Mucosa of descending colon (tissue), 3 donors: ENCODE data around the gene PPP1R8. TPM values are rescaled to one million over a fixed set of nuclear protein-coding genes. Genes with fewer than 3 reads are reported as not detected.

ENCODE experiments used
- ATAC-seq: fragments of 200-7000 bp; cut with Tn5 transposase; one replicate; pipeline ENCODE4 v1.9.1; 2020; ENCODE audit warnings: mild to moderate bottlenecking, moderate library complexity
- DNase-seq, 3 donors: peaks; one replicate each; pipeline ENCODE4 v3.0.0-alpha.2; 2020
- H3K36me3 ChIP-seq: fragments of 200-600 bp; one replicate; pipeline ENCODE4 v1.8.0; 2021; ENCODE audit warnings: low read depth, mild to moderate bottlenecking
- H3K4me1 ChIP-seq: fragments of 200-600 bp; one replicate; pipeline ENCODE4 v1.8.0; 2021; ENCODE audit warnings: low read depth, mild to moderate bottlenecking
- H3K4me3 ChIP-seq: fragments of 200-600 bp; one replicate; pipeline ENCODE4 v1.8.0; 2021; ENCODE audit warnings: mild to moderate bottlenecking
- H3K9me3 ChIP-seq: fragments of 200-600 bp; one replicate; pipeline ENCODE4 v1.8.0; 2021; ENCODE audit warnings: mild to moderate bottlenecking
- CTCF ChIP-seq: fragments of 200-600 bp; IDR thresholded peaks from one replicate; pipeline ENCODE4 v1.8.0; 2022; ENCODE audit warnings: antibody characterized with exemption, mild to moderate bottlenecking
- intact Hi-C, 2 donors: fragments of 100-400 bp; cut with DNase I in 1 of 2; cut with micrococcal nuclease in 1 of 2; formaldehyde crosslinking; loops; one replicate each; pipeline versions ENCODE4 v1.11.0 to v1.11.1; 2022; cut with DNase I, micrococcal nuclease
- total RNA-seq, 3 donors: library from RNA; stranded (reverse); fragmentation: NEBNext Ultra II Directional in 2 of 3; extraction: Animal tissue kit (Norgen Biotek cat#: 25700) in 2 of 3; gene quantifications; one replicate each; pipeline versions ENCODE4 v1.2.1 to v1.2.4, GENCODE V29; 2021 to 2023
- donor health status: DM: no; HTN: no; CAD: no; lungs with moderate emphysema.
- donor health status: DM: no; HTN: no; CAD: no.
- donor health status: DM: no; HTN: yes; CAD: no.

Gene PPP1R8
- total RNA-seq, 3 donors from 2014 or later = 29.1 to 33.7 (median 31.0) TPM

GRCh38 chr1:27858072-27858948 is 27.7 kb downstream of the PPP1R8 start:
- ATAC-seq (peak; percentile 96), DNase-seq (peak; percentile 85 to 95 (median 92))
- H3K4me3 ChIP-seq = no peak overlapping the region
- H3K4me1 ChIP-seq = no peaks in the 10 kb centered on the region
- intact Hi-C loops = loop anchor here in 1 of 2 donors (5.0 kb wide), 1 partner anchor 124 kb away; no protein-coding TSS in a partner anchor
- TF ChIP-seq CTCF = peak; percentile 99
- no peaks in the 10 kb centered on the region for H3K9me3 ChIP-seq
- H3K36me3 ChIP-seq = no peaks in the 10 kb centered on the region

GRCh38 chr1:27858949-27859576 is 28.5 kb downstream of the PPP1R8 start:
- H3K4me1 ChIP-seq = no peaks in the 10 kb centered on the region
- TF ChIP-seq CTCF = no peak
- no peak for ATAC-seq
- intact Hi-C loops = loop anchor here in 1 of 2 donors (5.0 kb wide), 1 partner anchor 123 kb away; no protein-coding TSS in a partner anchor
- H3K9me3 ChIP-seq = no peaks in the 10 kb centered on the region
- H3K36me3 ChIP-seq = no peaks in the 10 kb centered on the region
- H3K4me3 ChIP-seq = no peak overlapping the region
- DNase-seq = peak in 1 of 3 donors; percentile 47

GRCh38 chr1:27861436-27861835 is 30.9 kb downstream of the PPP1R8 start:
- no peak for TF ChIP-seq CTCF
- Histone ChIP-seq H3K9me3 (no peaks in the 10 kb centered on the region), H3K4me3 (no peak overlapping the region), H3K4me1 (no peaks in the 10 kb centered on the region), H3K36me3 (no peaks in the 10 kb centered on the region)
- no peak for ATAC-seq
- DNase-seq = peak in 1 of 3 donors; percentile 9
- intact Hi-C loops = no loop called here

- ATAC-seq = no peak
- peak in 1 of 3 donors; percentile 22 for DNase-seq
- H3K36me3 ChIP-seq = no peaks in the 10 kb centered on the region
- H3K4me1 ChIP-seq = no peaks in the 10 kb centered on the region
- H3K9me3 ChIP-seq = no peaks in the 10 kb centered on the region
- TF ChIP-seq CTCF = no peak
- H3K4me3 ChIP-seq = no peak overlapping the region
- intact Hi-C loops = no loop called here
These were observed 31.4 kb downstream of the PPP1R8 start for GRCh38 chr1:27862004-27862403.

GRCh38 chr1:27862671-27863537 is 32.3 kb downstream of the PPP1R8 start:
- no peaks in the 10 kb centered on the region for H3K36me3 ChIP-seq
- no peak overlapping the region for H3K4me3 ChIP-seq
- H3K4me1 ChIP-seq = no peaks in the 10 kb centered on the region
- intact Hi-C loops = no loop called here
- TF ChIP-seq CTCF = no peak
- ATAC-seq = peak; percentile 74
- DNase-seq = peak in 2 of 3 donors; percentile 45 to 50
- H3K9me3 ChIP-seq = no peaks in the 10 kb centered on the region
